ENCODE measurements around the gene IMMP2L.

DNA sequence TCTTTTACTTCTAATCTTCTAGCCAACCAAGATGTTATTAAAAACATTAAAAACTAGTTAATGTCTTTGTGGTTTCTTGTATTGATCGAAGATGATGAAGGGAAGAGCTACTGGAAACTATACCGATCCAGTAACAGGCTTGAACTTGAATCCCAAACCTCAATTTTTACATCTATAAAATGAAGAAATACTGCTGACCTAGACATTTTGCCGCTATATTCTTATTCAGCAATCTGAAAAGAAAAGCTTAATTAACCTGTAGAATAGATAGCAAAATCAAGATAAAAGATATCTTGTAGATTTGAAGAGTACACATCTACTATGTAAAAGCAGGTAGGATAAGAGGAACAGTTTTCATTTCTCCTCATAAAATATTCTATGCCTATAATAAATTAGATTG lies 797.4 kb downstream of the IMMP2L start:
- TF ChIP-seq, protein P1, sequence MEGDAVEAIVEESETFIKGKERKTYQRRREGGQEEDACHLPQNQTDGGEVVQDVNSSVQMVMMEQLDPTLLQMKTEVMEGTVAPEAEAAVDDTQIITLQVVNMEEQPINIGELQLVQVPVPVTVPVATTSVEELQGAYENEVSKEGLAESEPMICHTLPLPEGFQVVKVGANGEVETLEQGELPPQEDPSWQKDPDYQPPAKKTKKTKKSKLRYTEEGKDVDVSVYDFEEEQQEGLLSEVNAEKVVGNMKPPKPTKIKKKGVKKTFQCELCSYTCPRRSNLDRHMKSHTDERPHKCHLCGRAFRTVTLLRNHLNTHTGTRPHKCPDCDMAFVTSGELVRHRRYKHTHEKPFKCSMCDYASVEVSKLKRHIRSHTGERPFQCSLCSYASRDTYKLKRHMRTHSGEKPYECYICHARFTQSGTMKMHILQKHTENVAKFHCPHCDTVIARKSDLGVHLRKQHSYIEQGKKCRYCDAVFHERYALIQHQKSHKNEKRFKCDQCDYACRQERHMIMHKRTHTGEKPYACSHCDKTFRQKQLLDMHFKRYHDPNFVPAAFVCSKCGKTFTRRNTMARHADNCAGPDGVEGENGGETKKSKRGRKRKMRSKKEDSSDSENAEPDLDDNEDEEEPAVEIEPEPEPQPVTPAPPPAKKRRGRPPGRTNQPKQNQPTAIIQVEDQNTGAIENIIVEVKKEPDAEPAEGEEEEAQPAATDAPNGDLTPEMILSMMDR (IDR thresholded peaks at IDR 0.05): no peak
- no peak for TF ChIP-seq POLR2A (IDR thresholded peaks at IDR 0.05)

Data from body of pancreas (tissue), 4 donors.